ENCODE measurements around the gene KCNT1.

Gene KCNT1

GRCh38 chr9:135787317-135787716 lies 85.3 kb downstream of the KCNT1 start:
- no peak for DNase-seq

GRCh38 chr9:135787776-135788575 lies 86.0 kb downstream of the KCNT1 start:
- no peak for DNase-seq

GRCh38 chr9:135788576-135789300 lies 86.8 kb downstream of the KCNT1 start:
- DNase-seq: no peak

GRCh38 chr9:135789838-135790291 lies 87.9 kb downstream of the KCNT1 start:
- DNase-seq: no peak

- DNase-seq: no peak
These were observed 88.4 kb downstream of the KCNT1 start for GRCh38 chr9:135790356-135790755.

- no peak for DNase-seq
These were observed 88.9 kb downstream of the KCNT1 start for GRCh38 chr9:135790850-135791249.

GRCh38 chr9:135791431-135792267 lies 89.7 kb downstream of the KCNT1 start:
- DNase-seq: no peak

- no peak for DNase-seq
These were observed 90.5 kb downstream of the KCNT1 start for GRCh38 chr9:135792268-135793128.

- DNase-seq: no peak
These were observed 91.5 kb downstream of the KCNT1 start for GRCh38 chr9:135793221-135794056.

- DNase-seq: no peak
These were observed 92.0 kb downstream of the KCNT1 start for GRCh38 chr9:135794057-135794335.

- DNase-seq: no peak
These were observed 92.4 kb downstream of the KCNT1 start for GRCh38 chr9:135794361-135794885.

- DNase-seq: no peak
These were observed 93.4 kb downstream of the KCNT1 start for GRCh38 chr9:135795391-135795790.

- DNase-seq: no peak
These were observed 95.0 kb downstream of the KCNT1 start for GRCh38 chr9:135796784-135797485.

- DNase-seq: no peak
These were observed 95.7 kb downstream of the KCNT1 start for GRCh38 chr9:135797507-135798262.

GRCh38 chr9:135798263-135798585 lies 96.2 kb downstream of the KCNT1 start:
- no peak for DNase-seq

GRCh38 chr9:135799261-135799660 lies 97.3 kb downstream of the KCNT1 start:
- no peak for DNase-seq

- DNase-seq: no peak
These were observed 99.1 kb downstream of the KCNT1 start for GRCh38 chr9:135801070-135801469.

- DNase-seq: no peak
These were observed 101.0 kb downstream of the KCNT1 start for GRCh38 chr9:135802876-135803419.

GRCh38 chr9:135803441-135803840 lies 101.5 kb downstream of the KCNT1 start:
- DNase-seq: no peak
